CD4-positive, alpha-beta T cell treated with Interleukin-6 at 100 ng/mL for 8 hours (primary cell): ENCODE data around the gene PRXL2B.
"Not testable (repeated sequence)": the region's sequence is repeated elsewhere in the genome, so short reads cannot be mapped to it uniquely, and the experiment has no call there.

Experiments used
- DNase-seq: peaks from one replicate; pipeline ENCODE4 v3.0.0-alpha.2; 2020; ENCODE audit warnings: mixed read lengths, low spot score

The PRXL2B gene

GRCh38 chr1:2614145-2614544 is 27.6 kb downstream of the PRXL2B start:
- DNase-seq: no peak

GRCh38 chr1:2617971-2618470 is 31.4 kb downstream of the PRXL2B start:
- DNase-seq: no peak

- no peak for DNase-seq
These were observed 37.2 kb downstream of the PRXL2B start for GRCh38 chr1:2623571-2624337.

GRCh38 chr1:2624735-2625300 is 38.2 kb downstream of the PRXL2B start:
- DNase-seq: no peak

GRCh38 chr1:2625311-2625710 is 38.7 kb downstream of the PRXL2B start:
- no peak for DNase-seq

- DNase-seq: not testable (repeated sequence)
These were observed 39.2 kb downstream of the PRXL2B start for GRCh38 chr1:2625748-2626147.

- no peak for DNase-seq
These were observed 41.2 kb downstream of the PRXL2B start for GRCh38 chr1:2627746-2628145.

- DNase-seq: no peak
These were observed 41.8 kb downstream of the PRXL2B start for GRCh38 chr1:2628191-2628932.

GRCh38 chr1:2628933-2629626 is 42.5 kb downstream of the PRXL2B start:
- DNase-seq: no peak

GRCh38 chr1:2629627-2630497 is 43.3 kb downstream of the PRXL2B start:
- no peak for DNase-seq

- no peak for DNase-seq
These were observed 44.0 kb downstream of the PRXL2B start for GRCh38 chr1:2630498-2631135.

GRCh38 chr1:2631136-2632050 is 44.8 kb downstream of the PRXL2B start:
- no peak for DNase-seq

GRCh38 chr1:2632051-2632430 is 45.5 kb downstream of the PRXL2B start:
- no peak for DNase-seq

GRCh38 chr1:2632561-2633361 is 46.2 kb downstream of the PRXL2B start, which contains the start of gene MMEL1:
MMEL1 (minus strand) TSS chr1:2633016; CDS start chr1:2629484, 3,532 bp downstream.
- DNase-seq: no peak

GRCh38 chr1:2633366-2633935 is 46.9 kb downstream of the PRXL2B start:
- no peak for DNase-seq

- DNase-seq: no peak
These were observed 47.4 kb downstream of the PRXL2B start for GRCh38 chr1:2633936-2634491.

GRCh38 chr1:2635361-2636010 is 48.9 kb downstream of the PRXL2B start:
- no peak for DNase-seq

- no peak for DNase-seq
These were observed 50.2 kb downstream of the PRXL2B start for GRCh38 chr1:2636733-2637132.
